Activated T-helper 9 cell treated with anti-CD3 and anti-CD28 coated beads, Interleukin-2, amount 50 U/mL, for 16 hours (primary cell): Measurements from ENCODE around the gene GCN1.

Experiments
- DNase-seq: peaks from one replicate; pipeline ENCODE4 v3.0.0-alpha.2; 2020; ENCODE audit warnings: low read depth

Gene GCN1

DNA sequence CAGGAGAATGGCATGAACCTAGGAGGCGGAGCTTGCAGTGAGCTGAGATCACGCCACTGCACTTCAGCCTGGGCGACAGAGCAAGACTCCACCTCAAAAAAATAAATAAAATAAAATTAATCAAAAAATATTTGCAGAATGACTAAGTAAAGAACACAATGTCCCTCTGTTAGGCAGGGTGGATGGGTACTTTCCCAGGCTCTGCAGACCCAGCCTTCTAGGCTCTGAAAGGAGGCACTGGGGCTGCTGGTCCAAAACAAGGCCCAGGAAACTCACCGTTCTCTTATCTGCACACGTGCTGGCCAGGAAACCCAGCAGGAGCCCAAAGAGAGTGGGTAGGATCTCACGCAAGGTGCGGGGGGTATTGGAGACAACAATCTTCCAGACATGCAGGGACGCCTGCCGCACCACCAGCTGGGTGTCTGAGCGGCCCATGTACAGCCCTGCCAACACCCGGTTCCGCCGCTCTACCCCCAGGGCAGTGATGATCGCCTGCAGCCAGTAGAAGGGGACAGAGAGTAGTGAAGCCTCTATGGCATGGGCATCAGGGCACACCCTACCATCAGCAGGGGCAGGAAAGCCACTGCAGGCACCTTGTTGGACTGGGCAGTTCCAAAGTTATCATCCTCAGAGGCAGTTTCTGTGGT lies 52.2 kb downstream of the GCN1 start:
- DNase-seq = no peak

DNA sequence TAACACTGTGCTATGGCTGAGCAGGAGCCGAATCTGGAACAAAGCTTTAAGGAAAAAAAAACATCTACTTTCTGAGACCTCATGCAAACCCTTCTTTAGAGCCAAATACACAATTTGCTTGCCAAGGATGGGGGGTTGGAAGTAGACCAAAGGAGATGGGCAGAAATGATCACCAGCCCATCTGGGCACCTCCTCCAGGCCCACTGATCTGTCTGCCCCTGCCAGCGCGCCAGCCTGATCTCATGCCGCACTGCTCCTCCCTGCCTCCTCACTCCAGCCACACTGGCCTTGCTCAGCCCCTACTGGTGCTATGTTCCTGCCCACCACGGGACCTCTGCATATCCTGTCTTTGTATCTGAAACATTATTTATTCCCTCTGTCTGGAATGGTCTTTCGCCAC lies 53.2 kb downstream of the GCN1 start:
- no peak for DNase-seq

DNA sequence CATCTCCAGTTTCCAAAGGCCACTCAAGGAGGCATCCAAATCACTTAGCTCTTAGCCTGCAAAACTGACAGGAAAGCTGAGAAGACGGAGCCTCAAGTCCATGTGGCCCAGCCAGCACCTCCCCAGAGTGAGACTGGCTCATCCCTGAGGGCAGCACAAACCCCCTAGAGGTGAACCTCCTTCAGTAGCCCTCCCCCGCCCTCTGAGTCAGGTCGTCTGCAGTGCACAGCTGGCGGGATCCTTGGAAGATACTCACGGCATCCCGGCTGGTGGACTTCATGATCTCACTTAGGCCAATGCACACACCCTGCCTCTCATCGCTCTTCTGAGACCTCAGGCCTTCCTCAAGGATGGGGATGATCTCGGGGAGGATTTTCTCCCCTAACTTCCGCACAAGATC lies 53.9 kb downstream of the GCN1 start:
- no peak for DNase-seq

DNA sequence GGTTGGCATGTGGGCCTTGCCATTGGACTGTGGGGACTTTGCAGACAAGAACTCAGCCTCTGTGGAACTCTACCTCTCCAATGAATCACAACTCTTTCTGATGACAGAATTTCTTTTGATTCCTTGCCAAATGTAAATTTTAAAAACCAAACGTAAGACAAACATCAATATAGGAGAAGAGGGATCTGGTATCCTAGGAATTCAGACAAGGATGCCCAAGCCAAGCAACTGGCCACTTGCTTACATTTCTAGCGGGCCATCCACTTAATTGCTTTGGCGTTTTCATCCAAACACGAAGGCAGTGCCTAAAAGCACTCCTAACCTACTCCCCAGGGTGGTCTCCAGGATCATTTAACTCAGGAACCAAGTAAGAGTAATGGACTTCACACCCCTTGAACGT lies 54.6 kb downstream of the GCN1 start:
- DNase-seq = no peak

DNA sequence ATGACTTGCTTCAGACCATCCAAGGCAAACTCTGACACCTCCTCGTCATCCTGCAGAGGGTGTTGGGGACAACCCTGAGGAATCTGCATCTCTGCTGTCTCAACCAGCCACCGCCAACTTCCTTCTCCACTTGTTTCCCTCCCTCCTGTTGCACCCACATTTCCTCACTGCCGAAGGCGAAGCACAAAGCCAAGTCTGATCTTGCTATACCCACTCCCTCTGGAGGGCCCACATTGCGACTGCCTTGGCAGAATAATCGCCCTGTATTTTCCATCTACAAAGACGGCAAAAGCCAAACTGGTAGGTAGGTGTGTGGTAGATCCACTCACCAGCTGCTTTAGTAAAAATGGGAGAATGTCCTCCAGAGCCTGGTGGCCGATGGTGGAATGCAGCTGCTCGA lies 56.1 kb downstream of the GCN1 start:
- DNase-seq = no peak

DNA sequence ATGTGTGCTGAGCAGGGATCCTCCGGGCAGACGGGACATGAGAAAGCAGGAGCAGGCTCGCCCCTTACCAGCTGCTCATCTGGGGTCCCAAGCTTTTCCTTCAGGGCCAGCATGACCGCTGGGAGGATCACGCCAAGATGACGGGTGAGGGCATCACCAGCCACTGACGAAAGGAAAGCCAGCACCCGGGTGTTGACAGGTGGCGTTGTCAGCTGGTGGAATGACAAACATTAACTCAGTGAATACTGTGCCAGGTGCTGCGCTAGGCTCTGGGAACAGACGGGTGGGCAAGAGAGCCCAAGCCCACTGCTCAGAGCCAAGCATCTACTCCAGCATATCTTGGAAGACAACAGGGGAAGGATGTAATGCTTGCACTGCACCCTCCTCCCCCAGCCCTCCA lies 56.7 kb downstream of the GCN1 start:
- DNase-seq = no peak

DNA sequence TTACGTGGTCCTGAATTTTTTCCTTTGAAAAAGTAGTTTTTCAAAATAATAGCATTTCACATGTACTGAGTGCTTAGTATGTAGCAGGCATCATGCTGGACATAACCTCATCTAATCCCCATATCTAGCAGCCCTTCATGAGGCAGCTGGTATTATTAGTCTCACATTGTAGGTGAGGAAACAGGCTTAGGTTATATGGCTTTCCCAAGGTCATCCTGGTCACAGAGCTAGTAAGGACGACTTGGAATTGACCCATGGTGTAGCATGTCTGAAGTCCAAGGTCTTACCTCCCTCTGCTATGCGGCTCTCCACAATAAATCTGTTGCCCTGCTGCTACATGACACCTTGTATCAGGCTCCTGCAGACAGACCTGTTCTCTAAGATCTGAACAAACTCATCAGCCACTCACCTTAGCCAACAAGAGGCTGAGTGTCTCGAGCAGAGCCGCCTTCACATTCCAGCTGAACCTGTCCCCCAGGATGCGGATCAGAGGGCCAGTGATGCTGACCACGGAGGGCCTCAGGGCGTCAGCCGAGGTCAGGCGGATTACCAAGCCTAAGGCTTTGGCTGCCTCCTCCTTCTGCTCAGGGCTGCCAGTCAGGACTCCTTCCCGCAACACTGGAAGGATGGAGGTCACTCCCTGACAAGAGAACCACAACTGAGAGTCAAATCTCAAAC lies 58.3 kb downstream of the GCN1 start:
- no peak for DNase-seq

DNA sequence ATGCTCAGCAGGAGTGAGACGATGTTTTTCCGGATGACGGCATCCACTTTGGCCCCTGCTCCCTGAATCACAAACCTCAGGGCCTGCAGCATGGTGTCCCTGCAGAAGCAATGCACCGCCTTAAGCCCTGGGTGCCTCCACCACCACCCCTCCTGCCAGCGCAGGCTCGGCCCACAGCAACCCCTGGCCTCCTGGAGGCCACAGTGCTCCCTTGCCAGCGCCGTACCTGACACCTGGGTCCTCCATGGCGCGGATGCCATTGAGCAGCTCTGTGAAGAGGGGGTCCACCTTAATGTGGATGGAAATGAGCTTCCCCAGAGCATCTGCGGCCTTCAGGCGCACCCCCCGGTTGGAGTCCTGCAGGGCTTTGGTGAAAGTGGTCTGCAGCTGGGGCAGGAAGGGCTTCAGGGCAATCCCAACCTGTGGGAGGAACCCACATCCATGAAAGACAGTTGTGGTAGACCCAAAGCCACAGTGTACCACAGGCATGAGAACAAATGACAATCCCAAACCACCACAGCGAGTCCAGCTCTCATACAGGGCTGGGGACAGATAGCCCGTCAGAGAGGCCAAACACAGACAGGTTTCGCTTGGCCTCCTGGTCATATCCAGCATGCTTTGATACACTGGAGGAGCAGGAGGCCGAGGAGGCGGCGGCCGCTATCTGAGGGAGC lies 60.1 kb downstream of the GCN1 start:
- DNase-seq = no peak

DNA sequence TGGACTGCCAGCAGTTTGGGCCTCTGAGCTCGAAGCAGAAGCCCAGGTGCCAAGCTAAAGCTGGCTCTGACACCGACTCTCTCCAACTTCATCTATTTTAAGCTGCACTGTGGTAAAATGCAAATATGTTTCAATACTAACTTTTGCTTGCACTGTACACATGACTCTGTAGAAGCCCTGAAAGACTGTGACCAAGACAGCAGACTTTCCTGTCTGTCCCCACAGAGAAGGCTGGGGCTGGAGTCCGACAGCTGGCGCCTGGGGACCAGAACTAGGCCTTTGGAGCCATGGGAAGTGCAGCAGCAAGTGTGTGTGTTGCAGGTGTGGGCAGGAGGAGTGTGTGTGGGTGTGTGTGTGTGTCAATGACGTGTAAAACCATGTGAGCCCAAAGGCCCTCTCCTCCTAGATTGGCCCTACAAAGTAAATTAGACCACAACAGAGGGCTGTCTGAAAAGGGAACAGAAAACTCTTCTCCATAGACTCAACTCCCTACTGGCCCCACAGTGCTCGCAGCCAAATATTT lies 61.6 kb downstream of the GCN1 start:
- no peak for DNase-seq

DNA sequence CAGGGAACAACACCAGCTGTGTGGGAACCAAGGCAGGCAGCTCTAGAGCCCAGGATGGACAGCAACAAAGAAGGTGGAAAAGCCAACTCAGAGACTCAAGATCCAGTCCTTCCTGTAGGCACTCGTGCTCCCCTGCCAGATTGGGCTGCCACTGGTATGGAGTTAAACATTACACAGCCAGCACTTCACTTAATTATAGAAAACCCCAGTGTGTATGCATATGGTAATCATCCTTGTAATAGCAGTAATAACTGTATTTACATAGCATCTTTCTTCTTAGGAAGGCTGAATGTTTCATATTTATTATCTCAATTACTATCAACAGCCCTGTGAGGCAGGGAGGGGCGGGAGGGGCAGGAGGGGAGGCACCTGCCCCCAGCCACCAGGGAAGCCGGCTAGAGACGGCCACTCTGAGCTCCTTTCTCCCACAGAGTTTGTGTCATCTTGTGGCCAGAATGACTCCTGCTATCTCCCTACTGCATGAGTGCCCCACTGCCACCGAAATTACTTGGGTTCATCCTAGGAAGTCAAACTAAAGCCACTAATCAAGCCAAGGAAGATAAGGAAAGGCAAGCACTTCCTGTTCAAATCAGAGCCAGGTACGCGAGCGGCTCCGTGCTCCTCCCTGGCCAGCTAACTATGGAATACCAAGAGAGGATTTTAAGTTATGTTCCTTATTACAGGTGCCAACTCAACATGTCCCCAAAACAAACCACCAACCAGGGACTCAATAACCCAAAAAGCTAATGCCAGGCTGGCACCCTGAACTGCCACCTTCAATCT lies 62.3 kb downstream of the GCN1 start:
- no peak for DNase-seq

DNA sequence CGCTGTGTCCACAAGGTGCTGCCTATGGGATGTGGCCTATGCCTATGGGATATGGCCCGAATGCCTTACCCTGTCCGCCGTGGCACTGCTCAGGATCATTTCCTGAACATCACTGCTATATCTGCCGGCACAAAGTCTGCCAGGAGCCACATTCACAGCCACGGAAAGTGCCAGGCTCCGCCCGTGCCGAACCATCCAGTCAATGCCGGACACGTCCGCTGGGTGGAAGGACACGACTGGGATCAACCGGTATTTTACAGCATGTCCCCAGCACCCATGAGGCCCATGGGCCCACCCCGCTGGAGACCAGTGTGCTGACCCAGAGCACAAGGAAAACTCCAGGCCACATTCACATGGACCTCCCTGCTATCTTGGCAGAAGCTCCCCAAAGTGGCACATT lies 63.4 kb downstream of the GCN1 start:
- DNase-seq = no peak

DNA sequence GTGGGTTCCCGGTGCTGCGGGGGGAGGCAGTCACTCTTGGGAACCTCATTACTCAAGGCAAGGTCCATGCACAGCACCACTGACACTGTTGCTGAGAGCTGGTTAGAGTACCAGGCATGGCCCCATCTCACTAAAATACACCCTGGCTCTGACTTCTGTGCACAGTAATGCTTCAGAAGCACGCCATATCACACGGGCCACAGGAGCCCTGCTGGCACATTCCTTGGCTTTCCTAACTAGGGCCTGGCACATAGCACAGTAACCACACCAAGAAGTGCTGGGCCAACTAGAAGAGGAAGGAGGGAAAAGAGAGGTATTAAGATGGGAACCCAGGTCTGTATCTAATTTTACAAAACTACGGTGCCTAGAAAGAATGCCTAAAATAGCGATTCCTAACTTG lies 64.5 kb downstream of the GCN1 start:
- DNase-seq = no peak

DNA sequence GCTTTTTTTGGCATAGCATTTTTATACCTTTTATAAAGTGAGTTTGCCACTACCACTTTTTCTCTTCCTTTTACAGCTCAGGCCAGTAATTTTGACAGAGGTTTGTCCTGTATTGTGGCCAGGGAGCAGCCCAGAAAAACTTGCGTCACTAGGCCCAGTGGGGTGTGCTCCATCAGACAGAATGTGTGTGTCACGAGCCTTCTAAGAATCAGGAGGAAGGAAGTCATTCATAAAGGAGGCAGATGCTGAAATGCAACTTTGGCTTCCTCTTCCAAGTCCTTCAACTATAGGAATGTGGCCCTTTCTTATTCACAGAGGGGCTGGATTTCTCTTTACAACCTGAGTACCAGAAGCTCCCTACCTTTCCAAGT lies 67.9 kb downstream of the GCN1 start:
- no peak for DNase-seq

DNA sequence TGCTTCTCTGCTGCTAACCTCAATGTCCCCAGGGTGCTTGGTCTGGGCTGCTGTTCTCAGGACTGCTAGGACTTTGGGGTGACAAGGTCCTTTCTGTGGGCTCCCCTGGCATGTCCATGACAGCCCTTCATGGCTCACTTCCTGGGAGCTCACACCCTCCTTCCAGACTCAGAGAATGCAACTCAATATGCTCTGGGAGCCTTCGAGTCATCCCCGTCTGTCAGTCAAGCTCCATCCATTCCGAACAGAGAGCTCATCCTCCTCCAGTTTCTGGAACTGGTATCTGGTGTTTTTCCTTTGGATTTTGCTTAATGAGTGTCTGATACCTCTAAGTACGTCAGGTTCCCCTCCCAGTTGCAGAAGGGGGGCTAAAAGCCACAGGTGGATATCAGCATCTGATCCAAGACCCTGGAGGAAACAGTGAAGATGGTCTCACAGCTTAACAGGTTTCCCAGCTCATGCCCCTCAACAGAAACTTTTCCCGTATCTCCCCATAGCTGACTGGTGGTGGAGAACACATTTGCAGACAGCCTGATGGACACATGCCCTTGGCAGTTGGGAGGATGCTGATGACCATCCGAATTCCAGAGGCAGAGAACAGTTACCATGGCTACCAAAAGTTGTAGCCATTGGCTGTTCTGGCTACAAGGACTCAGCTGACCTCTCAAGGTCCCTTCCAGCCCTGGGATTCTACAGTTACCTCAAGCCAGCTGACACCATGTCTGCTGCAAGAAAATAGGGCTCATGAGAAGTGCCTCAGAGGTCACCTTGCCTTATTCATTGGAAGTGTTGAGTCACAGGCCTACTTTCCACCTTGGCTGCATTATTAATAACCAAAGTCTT lies 68.5 kb downstream of the GCN1 start:
- no peak for DNase-seq

DNA sequence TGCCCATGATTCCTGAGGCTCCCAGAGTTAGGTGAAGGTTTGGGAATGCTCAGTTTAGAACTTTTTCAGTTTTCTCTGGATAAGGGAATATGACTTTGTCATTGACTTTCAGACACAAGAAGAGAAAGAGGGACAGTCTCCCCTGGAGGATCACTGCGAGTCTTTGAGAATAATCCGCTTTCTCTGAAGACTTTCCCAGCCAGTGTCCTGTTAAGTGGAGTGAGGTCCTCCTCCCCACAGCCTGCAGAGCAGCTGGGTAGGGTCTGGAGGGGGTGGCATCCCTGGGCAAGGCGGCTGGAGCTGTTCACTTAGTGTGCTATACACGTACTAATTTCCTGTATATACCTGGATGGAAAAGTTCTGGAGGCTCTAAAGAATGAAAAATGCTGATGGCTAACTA lies 69.5 kb downstream of the GCN1 start:
- DNase-seq = no peak

DNA sequence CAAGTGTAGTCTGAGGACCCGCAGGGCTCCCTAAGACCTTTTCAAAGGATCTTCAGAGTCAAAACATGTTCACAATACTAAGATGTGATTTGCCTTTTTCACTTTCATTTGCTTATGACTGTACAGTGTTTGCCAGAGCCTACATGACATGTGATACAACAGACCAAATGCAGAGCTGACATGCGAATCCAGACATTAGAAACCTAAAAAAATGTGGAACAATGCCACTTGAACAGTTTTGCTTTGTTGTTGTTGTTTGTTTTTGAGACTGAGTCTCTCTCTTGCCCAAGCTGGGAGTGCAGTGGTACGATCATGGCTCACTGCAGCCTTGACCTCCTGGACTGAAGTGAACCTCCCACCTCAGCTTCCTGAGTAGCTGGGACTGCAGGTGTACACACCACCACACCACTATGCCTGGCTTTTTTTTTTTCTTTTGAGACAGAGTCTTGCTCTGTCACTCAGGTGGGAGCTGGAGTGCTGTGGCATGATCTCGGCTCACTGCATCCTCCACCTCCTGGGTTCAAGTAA lies 72.7 kb downstream of the GCN1 start:
- DNase-seq = no peak

DNA sequence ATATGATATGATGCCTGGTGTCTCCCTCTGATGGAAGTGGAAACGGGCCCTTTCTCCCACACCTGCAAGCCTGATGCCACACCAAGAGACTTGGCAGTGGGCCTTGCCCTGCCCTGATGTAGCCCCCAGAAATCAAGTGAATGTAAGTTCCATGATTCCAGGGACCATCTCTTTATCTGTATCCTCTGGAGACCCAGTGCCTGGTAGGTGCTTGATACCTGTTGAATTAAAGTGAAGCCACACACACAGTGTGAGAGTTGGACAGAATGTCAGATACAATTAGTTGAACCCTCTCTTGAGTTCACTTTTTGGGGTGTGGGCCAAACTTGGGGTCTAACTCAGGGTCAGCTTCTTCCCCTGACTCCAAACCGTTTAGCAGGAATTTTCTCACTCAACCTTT lies 73.2 kb downstream of the GCN1 start:
- DNase-seq = no peak

DNA sequence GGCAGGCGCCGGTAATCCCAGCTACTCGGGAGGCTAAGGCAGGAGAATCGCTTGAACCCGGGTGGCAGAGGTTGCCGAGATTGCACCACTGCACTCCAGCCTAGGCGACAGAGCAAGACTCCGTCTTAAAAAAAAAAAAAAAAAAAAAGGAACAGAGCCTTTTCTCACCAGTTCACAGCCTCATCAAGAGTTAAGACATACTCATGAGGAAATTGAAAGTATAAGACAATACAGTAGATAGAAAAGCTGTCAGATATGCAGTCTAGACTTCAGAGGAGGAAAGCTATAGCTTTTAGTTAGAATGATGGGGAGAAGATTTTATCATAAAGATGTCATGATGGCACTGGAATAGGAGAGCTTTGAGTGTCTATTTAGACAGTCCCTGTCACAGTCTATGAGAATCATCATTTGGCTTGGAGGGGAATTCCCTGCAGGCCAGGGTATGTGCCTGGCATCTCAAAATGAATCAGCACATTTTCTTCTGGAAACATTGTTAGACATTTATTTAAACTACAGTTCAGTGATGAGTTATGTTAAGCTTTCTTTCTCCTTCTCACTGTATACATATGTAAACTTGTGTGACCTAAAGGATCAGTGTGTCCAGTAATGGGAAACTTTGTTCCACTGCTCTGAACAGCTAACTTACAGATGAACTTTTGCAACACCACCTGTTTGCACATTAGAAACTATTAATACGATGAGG lies 75.1 kb downstream of the GCN1 start:
- DNase-seq = peak; percentile 25

DNA sequence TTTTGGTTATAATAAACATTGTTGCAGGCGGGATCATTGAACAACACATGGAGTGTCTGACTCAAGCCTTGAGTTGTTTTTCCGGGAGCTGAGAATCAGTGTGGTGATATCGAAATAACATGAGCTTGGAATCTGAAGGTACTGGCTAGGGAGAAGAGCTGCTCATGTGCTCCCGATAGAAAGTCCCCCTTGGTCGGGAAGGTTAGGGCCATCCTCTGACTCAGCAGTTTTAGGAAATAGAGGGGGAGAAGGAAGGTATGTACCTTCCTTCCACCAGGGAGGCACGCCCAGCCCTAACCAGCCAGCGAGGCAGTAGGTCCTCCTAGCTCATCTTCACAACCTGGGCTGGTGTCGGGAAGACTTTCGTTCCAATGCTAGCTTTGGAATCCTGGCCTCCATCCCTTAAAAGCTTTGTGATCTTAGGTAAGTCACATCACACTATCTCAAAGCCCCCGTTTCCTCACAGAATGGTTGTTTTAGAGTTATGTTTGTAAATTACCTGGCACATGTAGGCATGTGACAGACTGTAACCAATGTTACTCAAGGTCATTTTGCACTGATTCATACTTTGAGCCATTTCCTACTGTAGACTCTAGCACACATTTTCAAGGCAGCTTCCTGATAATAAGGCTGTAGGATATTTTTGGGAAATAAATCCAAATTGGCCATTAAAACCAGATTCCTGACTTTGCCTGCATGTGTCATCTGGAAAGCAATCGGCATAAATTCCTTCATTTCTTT lies 76.0 kb downstream of the GCN1 start:
- no peak for DNase-seq

DNA sequence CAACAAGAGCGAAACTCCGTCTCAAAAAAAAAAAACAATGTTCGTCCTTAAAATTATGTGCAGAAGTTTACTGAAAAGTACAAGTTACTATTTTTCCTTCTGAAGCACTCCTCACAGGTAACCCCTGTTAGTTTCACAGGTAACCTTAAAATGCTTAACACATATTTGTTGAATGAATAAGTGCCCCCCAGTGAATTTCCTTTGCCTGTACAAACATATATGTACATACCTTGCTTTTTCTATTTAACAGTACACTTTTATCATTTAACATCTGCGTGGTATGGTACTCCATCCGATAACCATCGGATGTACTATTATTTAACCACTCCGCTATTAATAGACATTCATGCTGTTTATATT lies 76.6 kb downstream of the GCN1 start:
- no peak for DNase-seq
